HepG2 (cell line): ENCODE data around the gene SIK3. TPM values are rescaled to one million over a fixed set of nuclear protein-coding genes. Genes with fewer than 3 reads are reported as not detected.
A peak's percentile ranks its signal among the peaks of the same experiment; 100 is the strongest.

Experiments used
- ATAC-seq: fragments of 200-7000 bp; cut with Tn5 transposase; 3 replicates; pipeline ENCODE4 v1.9.1; 2020; ENCODE audit warnings: mild to moderate bottlenecking, moderate library complexity
- BruUV-seq: library from RNA; stranded (reverse); fragments of 400-500 nt; replicated peaks from 2 replicates; lab custom pipeline; 2021; lab: Mats Ljungman, UMichigan
- CTCF ChIA-PET: fragments of 300-600 bp; formaldehyde crosslinking; extraction: SDS; loops from one replicate; lab custom pipeline; 2021; ENCODE audit warnings: low total read pairs, inconsistent platforms, low intra/inter-chr PET ratio; lab: Yijun Ruan, JAX
- POLR2A ChIA-PET: fragments of 350-600 bp; sonication (Branson Sonifier 250); formaldehyde crosslinking; loops from one replicate; lab custom pipeline; 2020; ENCODE audit warnings: antibody characterized with exemption, inconsistent platforms; lab: Yijun Ruan, JAX
- DNase-seq: peaks from one replicate; pipeline ENCODE4 v3.0.0-alpha.2; 2015; ENCODE audit warnings: low spot score
- FAIRE-seq: peaks from 3 replicates; lab custom pipeline; 2011; peaks lifted over from hg19 to GRCh38; lab: Jason Lieb, UNC
- H2AFZ ChIP-seq: one replicate; pipeline ENCODE4 v1.6.1; 2011; ENCODE audit warnings: low read length, inconsistent platforms
- H3K27ac ChIP-seq: fragments of 300-600 bp; 3 replicates; pipeline ENCODE4 v1.8.0; 2011; ENCODE audit warnings: mixed run types, mild to moderate bottlenecking, mixed read lengths, low read length, inconsistent platforms; ENCODE audit not compliant: insufficient read depth; ENCODE audit errors: extremely low read length
- H3K27me3 ChIP-seq, 2 experiments: fragments of 200-600 bp in 1 of 2; 2 replicates in 1 of 2; 3 replicates in 1 of 2; pipeline versions ENCODE4 v1.6.0 to v1.8.0; 2011; ENCODE audit warnings: low read length in 2 of 2, mild to moderate bottlenecking in 2 of 2, moderate library complexity in 2 of 2, inconsistent platforms in 1 of 2; ENCODE audit not compliant: insufficient read depth in 2 of 2, control insufficient read depth in 1 of 2
- H3K36me3 ChIP-seq, 2 experiments: fragments of 200-600 bp in 1 of 2; replicated peaks in 1 of 2; 2 replicates in 1 of 2; 3 replicates in 1 of 2; pipeline versions ENCODE4 v1.5.1 to v1.8.0; 2011; ENCODE audit warnings: low read length in 2 of 2, inconsistent platforms in 1 of 2; ENCODE audit not compliant: insufficient read depth in 2 of 2, control insufficient read depth in 1 of 2
- H3K4me1 ChIP-seq: 2 replicates; pipeline ENCODE4 v1.5.1; 2012; ENCODE audit warnings: low read length, inconsistent platforms; ENCODE audit not compliant: insufficient read depth
- H3K4me2 ChIP-seq: 2 replicates; pipeline ENCODE4 v1.6.0; 2011; ENCODE audit warnings: low read depth, low read length, inconsistent platforms
- H3K4me3 ChIP-seq, 3 experiments: fragments of 200-600 bp in 1 of 3; sonication (generic), shearing (Covaris generic) in 1 of 3; replicated peaks in 1 of 3; 2 replicates each; pipeline ENCODE4 v1.5.1; 2011 to 2016; ENCODE audit warnings: low read length in 3 of 3, inconsistent platforms in 2 of 3, low read depth in 2 of 3, mild to moderate bottlenecking in 2 of 3, control low read depth in 1 of 3, mixed read lengths in 1 of 3; ENCODE audit not compliant: insufficient read depth in 1 of 3
- H3K79me2 ChIP-seq: one replicate; pipeline ENCODE4 v1.6.1; 2011; ENCODE audit warnings: low read length, inconsistent platforms; ENCODE audit not compliant: insufficient read depth
- H3K9ac ChIP-seq: 2 replicates; pipeline ENCODE4 v1.6.0; 2011; ENCODE audit warnings: mild to moderate bottlenecking, low read depth, low read length, inconsistent platforms; ENCODE audit not compliant: insufficient read depth
- H3K9me3 ChIP-seq: 2 replicates; pipeline ENCODE4 v1.5.1; 2012; ENCODE audit warnings: mild to moderate bottlenecking, low read length
- H4K20me1 ChIP-seq: 2 replicates; pipeline ENCODE4 v1.6.0; 2011; ENCODE audit warnings: inconsistent platforms, mild to moderate bottlenecking, low read length, moderate library complexity; ENCODE audit not compliant: insufficient read depth
- ELF3 ChIP-seq: IDR thresholded peaks from 2 replicates; pipeline ENCODE4 v1.6.1; 2016; ENCODE audit warnings: missing genetic modification reagents, missing compliant biosample characterization
- GMEB1 ChIP-seq: sonication (generic); formaldehyde crosslinking; IDR thresholded peaks from 2 replicates; pipeline ENCODE4 v1.5.1; 2020; ENCODE audit warnings: missing genetic modification reagents, mild to moderate bottlenecking, borderline replicate concordance
- PAXIP1 ChIP-seq: sonication (generic); formaldehyde crosslinking; conservative IDR thresholded peaks from 2 replicates; pipeline ENCODE4 v1.4.0; 2020; ENCODE audit warnings: mild to moderate bottlenecking, missing genetic modification reagents, moderate library complexity
- RCOR2 ChIP-seq: IDR thresholded peaks from 2 replicates; pipeline ENCODE4 v1.6.1; 2016; ENCODE audit warnings: missing biosample characterization, missing genetic modification reagents
- SOX6 ChIP-seq, 2 experiments: fragments of 450-650 bp in 1 of 2; sonication (generic) in 1 of 2; formaldehyde crosslinking in 1 of 2; IDR thresholded peaks; 2 replicates each; pipeline versions ENCODE4 v1.4.0 to v1.6.1; 2017 to 2020; ENCODE audit warnings: antibody characterized with exemption in 1 of 2, mild to moderate bottlenecking in 1 of 2, missing genetic modification reagents in 1 of 2
- ZNF121 ChIP-seq: sonication (generic); formaldehyde crosslinking; IDR thresholded peaks from 2 replicates; pipeline ENCODE4 v1.5.0; 2020; ENCODE audit warnings: mild to moderate bottlenecking, missing genetic modification reagents
- ZNF770 ChIP-seq: sonication (generic); formaldehyde crosslinking; IDR thresholded peaks from 2 replicates; pipeline ENCODE4 v1.5.0; 2020; ENCODE audit warnings: mild to moderate bottlenecking, missing genetic modification reagents
- WGBS: methylation state at CpG from one replicate; pipeline ENCODE4 v1.1.6; 2017; ENCODE audit warnings: low lambda C conversion rate; 5-methylcytosine and 5-hydroxymethylcytosine counted together
- in situ Hi-C: cut with HindIII; loops from 2 replicates; pipeline ENCODE4 v1.10.0; 2017; ENCODE audit warnings: low pct_unique_long_range_greater_than_20kb; ENCODE audit not compliant: extremely low pct_ligation_motif_present
- intact Hi-C: fragments of 100-400 bp; cut with micrococcal nuclease; formaldehyde crosslinking; loops from one replicate; pipeline ENCODE4 v1.10.0; 2022; ENCODE audit not compliant: unreplicated experiment
- polyA plus RNA-seq, 8 experiments: library from polyadenylated mRNA; depleted of rRNA in 3 of 8; stranded (reverse) in 7 of 8; unstranded in 1 of 8; fragments of >200 nt; fragmentation: Illumina TruSeq in 4 of 8; extraction: Trizol in 4 of 8; gene quantifications; 2 replicates each; pipeline versions ENCODE4 v1.2.1 to v1.2.3, GENCODE V29; 2011 to 2016; ENCODE audit warnings: low read depth in 4 of 8, missing spikeins in 1 of 8, mixed read lengths in 1 of 8; ENCODE audit not compliant: insufficient read depth in 1 of 8
- total RNA-seq, 5 experiments: library from RNA; depleted of rRNA; stranded (reverse); fragments of >200 nt; fragmentation: Illumina TruSeq; extraction: Trizol; gene quantifications; 2 replicates each; pipeline ENCODE4 v1.2.3, GENCODE V29; 2016; ENCODE audit warnings: low read depth in 1 of 5

Gene SIK3
- total and polyA plus RNA-seq, 2 of the 13 experiments (the other 11 are each of a cell fraction or from before 2014, with no cell fraction given): 5.7 to 9.8 TPM

- H4K20me1 ChIP-seq: no peaks in the 10 kb centered on the region
- H3K27me3 ChIP-seq: no peaks in the 10 kb centered on the region
- ATAC-seq (no peak), DNase-seq (no peak), FAIRE-seq (no peak)
- H3K9ac ChIP-seq: no peak overlapping the region
- BruUV-seq: no TSS peak
- H3K27ac ChIP-seq: no peak overlapping the region
- H3K79me2 ChIP-seq: no peaks in the 10 kb centered on the region
- H2AFZ ChIP-seq: no peak overlapping the region
- no peak overlapping the region for H3K4me3 ChIP-seq
- no peak overlapping the region for H3K4me2 ChIP-seq
- no peaks in the 10 kb centered on the region for H3K9me3 ChIP-seq
- H3K36me3 ChIP-seq: peaks cover 5 to 26% of the 10 kb centered on the region in 2 experiments; a peak in 3 of 5 replicates
- H3K4me1 ChIP-seq: peaks cover 25% of the 10 kb centered on the region
- in situ Hi-C loops: no loop called here
- ChIA-PET POLR2A (no interaction called here), CTCF (no interaction called here)
- WGBS: 83% methylated on average over 2 of the region's 2 CpGs
- intact Hi-C loops: no loop called here
- TF ChIP-seq SOX6 (IDR thresholded peaks at IDR 0.05) (no peak), SOX6 (CRISPR knock-in tag; IDR thresholded peaks at IDR 0.05) (no peak)
These were observed 208.0 kb downstream of the SIK3 start for GRCh38 chr11:116890193-116890592.

GRCh38 chr11:116888884-116889549 lies 209.2 kb downstream of the SIK3 start:
- intact Hi-C loops (no loop called here), in situ Hi-C loops (no loop called here)
- no TSS peak for BruUV-seq
- Histone ChIP-seq H3K79me2 (no peaks in the 10 kb centered on the region), H3K9me3 (no peaks in the 10 kb centered on the region), H3K9ac (no peak overlapping the region), H4K20me1 (no peaks in the 10 kb centered on the region), H3K27ac (no peak overlapping the region), H3K4me2 (no peak overlapping the region), H2AFZ (no peak overlapping the region), H3K4me3 (no peak overlapping the region), H3K36me3 (peaks cover 5 to 19% of the 10 kb centered on the region in 2 experiments; a peak in 3 of 5 replicates), H3K27me3 (no peaks in the 10 kb centered on the region), H3K4me1 (peaks cover 25% of the 10 kb centered on the region)
- DNase-seq (peak; percentile 24), FAIRE-seq (peak; percentile 39), ATAC-seq (peak; percentile 73)
- POLR2A ChIA-PET: interaction anchor here (0.8 to 1.1 kb wide), 2 partner anchors 52 to 60 kb away, joined by 3 read pairs; partner anchors contain the start of genes APOA1 and APOC3
- CTCF ChIA-PET: no interaction called here
- WGBS: 74% methylated on average over 3 of the region's 3 CpGs
- TF ChIP-seq ELF3 (CRISPR knock-in tag) (0 out of 2 replicates have a peak, but pooled peaks have one; percentile 14), ZNF770 (CRISPR knock-in tag) (peak; percentile 91), PAXIP1 (peak; percentile 44), ZNF121 (peak; percentile 93), GMEB1 (no peak), RCOR2 (0 out of 2 replicates have a peak, but pooled peaks have one; percentile 48)
